ENCODE data around the gene STIM1.
A peak's percentile ranks its signal among the peaks of the same experiment; 100 is the strongest.
"Not testable (repeated sequence)": the region's sequence is repeated elsewhere in the genome, so short reads cannot be mapped to it uniquely, and the experiment has no call there.

STIM1 gene

GRCh38 chr11:3971756-3972404 lies 116.4 kb downstream of the STIM1 start:
- no peak for DNase-seq (ENCODE audit: low read depth in 2 of 2, low spot score in 1 of 2)

- no peak for DNase-seq (ENCODE audit: low read depth in 2 of 2, low spot score in 1 of 2)
These were observed 117.0 kb downstream of the STIM1 start for GRCh38 chr11:3972431-3972830.

- DNase-seq (ENCODE audit: low read depth in 2 of 2, low spot score in 1 of 2): no peak
These were observed 121.6 kb downstream of the STIM1 start for GRCh38 chr11:3977078-3977477.

- DNase-seq (ENCODE audit: low read depth in 2 of 2, low spot score in 1 of 2): no peak
These were observed 125.7 kb downstream of the STIM1 start for GRCh38 chr11:3981084-3981633.

GRCh38 chr11:3982431-3982830 lies 127.0 kb downstream of the STIM1 start:
- no peak for DNase-seq (ENCODE audit: low read depth in 2 of 2, low spot score in 1 of 2)

- DNase-seq (ENCODE audit: low read depth in 2 of 2, low spot score in 1 of 2): no peak
These were observed 127.6 kb downstream of the STIM1 start for GRCh38 chr11:3983101-3983500.

- peak; percentile 6 to 23 for DNase-seq (ENCODE audit: low read depth in 2 of 2, low spot score in 1 of 2)
These were observed 129.4 kb downstream of the STIM1 start for GRCh38 chr11:3984896-3985295.

GRCh38 chr11:3985631-3986030 lies 130.2 kb downstream of the STIM1 start:
- no peak for DNase-seq (ENCODE audit: low read depth in 2 of 2, low spot score in 1 of 2)

GRCh38 chr11:3986301-3986700 lies 130.8 kb downstream of the STIM1 start:
- no peak for DNase-seq (ENCODE audit: low read depth in 2 of 2, low spot score in 1 of 2)

GRCh38 chr11:3989276-3989920 lies 133.9 kb downstream of the STIM1 start:
- DNase-seq (ENCODE audit: low read depth in 2 of 2, low spot score in 1 of 2): no peak

GRCh38 chr11:3989921-3990290 lies 134.4 kb downstream of the STIM1 start:
- DNase-seq (ENCODE audit: low read depth in 2 of 2, low spot score in 1 of 2): no peak

- DNase-seq (ENCODE audit: low read depth in 2 of 2, low spot score in 1 of 2): no peak
These were observed 134.9 kb downstream of the STIM1 start for GRCh38 chr11:3990406-3990805.

GRCh38 chr11:3992964-3993363 lies 137.5 kb downstream of the STIM1 start:
- no peak for DNase-seq (ENCODE audit: low read depth in 2 of 2, low spot score in 1 of 2)

- DNase-seq (ENCODE audit: low read depth in 2 of 2, low spot score in 1 of 2): no peak
These were observed 138.7 kb downstream of the STIM1 start for GRCh38 chr11:3994030-3994640.

GRCh38 chr11:3995307-3995706 lies 139.8 kb downstream of the STIM1 start:
- no peak for DNase-seq (ENCODE audit: low read depth in 2 of 2, low spot score in 1 of 2)

GRCh38 chr11:3995949-3996554 lies 140.6 kb downstream of the STIM1 start:
- DNase-seq (ENCODE audit: low read depth in 2 of 2, low spot score in 1 of 2): no peak

- no peak for DNase-seq (ENCODE audit: low read depth in 2 of 2, low spot score in 1 of 2)
These were observed 141.2 kb downstream of the STIM1 start for GRCh38 chr11:3996651-3997050.

GRCh38 chr11:4004753-4005152 lies 149.3 kb downstream of the STIM1 start:
- not testable (repeated sequence) for DNase-seq (ENCODE audit: low read depth in 2 of 2, low spot score in 1 of 2)

- DNase-seq (ENCODE audit: low read depth in 2 of 2, low spot score in 1 of 2): no peak
These were observed 151.6 kb downstream of the STIM1 start for GRCh38 chr11:4006946-4007680.

- no peak for DNase-seq (ENCODE audit: low read depth in 2 of 2, low spot score in 1 of 2)
These were observed 152.7 kb downstream of the STIM1 start for GRCh38 chr11:4008116-4008515.

- DNase-seq (ENCODE audit: low read depth in 2 of 2, low spot score in 1 of 2): not testable (repeated sequence)
These were observed 161.1 kb downstream of the STIM1 start for GRCh38 chr11:4016602-4017001.
